HL-60 (cell line): ENCODE results near the gene NETO2.

Experiments
- GABPA ChIP-seq: IDR thresholded peaks from 2 replicates; pipeline ENCODE4 v1.6.1; 2012; ENCODE audit warnings: low read depth
- SPI1 ChIP-seq: IDR thresholded peaks from 2 replicates; pipeline ENCODE4 v1.6.1; 2012; ENCODE audit warnings: low read depth, mild to moderate bottlenecking, borderline replicate concordance
- TF ChIP-seq, protein P1 (sequence below): IDR thresholded peaks from 2 replicates; pipeline ENCODE4 v1.6.1; 2012; ENCODE audit warnings: low read depth; ENCODE audit not compliant: insufficient replicate concordance
- TF ChIP-seq, protein P2 (sequence below): IDR thresholded peaks from one replicate; pipeline ENCODE4 v1.5.1; 2011; ENCODE audit warnings: low read length, control low read depth, inconsistent platforms; ENCODE audit not compliant: insufficient read depth

DNA sequence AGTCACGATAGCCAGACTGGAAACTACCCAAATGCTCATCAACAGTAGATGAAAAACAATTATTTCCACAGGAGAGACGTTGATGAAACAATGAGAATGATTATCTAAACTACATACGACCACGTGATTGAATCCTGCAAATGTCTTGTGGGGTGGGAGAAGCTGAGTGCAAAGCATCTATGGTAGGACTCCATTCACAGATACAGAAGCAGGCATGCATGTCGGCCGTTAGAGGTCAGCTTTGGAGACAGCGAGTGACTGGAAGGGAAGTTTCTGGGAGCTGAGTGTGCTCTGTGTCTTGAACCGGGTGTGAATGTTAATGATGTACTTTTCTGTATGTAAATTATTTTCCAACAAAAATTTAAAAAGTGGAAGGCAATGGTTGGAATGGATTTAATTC lies 98.7 kb downstream of the NETO2 start:
- TF ChIP-seq, protein P1, sequence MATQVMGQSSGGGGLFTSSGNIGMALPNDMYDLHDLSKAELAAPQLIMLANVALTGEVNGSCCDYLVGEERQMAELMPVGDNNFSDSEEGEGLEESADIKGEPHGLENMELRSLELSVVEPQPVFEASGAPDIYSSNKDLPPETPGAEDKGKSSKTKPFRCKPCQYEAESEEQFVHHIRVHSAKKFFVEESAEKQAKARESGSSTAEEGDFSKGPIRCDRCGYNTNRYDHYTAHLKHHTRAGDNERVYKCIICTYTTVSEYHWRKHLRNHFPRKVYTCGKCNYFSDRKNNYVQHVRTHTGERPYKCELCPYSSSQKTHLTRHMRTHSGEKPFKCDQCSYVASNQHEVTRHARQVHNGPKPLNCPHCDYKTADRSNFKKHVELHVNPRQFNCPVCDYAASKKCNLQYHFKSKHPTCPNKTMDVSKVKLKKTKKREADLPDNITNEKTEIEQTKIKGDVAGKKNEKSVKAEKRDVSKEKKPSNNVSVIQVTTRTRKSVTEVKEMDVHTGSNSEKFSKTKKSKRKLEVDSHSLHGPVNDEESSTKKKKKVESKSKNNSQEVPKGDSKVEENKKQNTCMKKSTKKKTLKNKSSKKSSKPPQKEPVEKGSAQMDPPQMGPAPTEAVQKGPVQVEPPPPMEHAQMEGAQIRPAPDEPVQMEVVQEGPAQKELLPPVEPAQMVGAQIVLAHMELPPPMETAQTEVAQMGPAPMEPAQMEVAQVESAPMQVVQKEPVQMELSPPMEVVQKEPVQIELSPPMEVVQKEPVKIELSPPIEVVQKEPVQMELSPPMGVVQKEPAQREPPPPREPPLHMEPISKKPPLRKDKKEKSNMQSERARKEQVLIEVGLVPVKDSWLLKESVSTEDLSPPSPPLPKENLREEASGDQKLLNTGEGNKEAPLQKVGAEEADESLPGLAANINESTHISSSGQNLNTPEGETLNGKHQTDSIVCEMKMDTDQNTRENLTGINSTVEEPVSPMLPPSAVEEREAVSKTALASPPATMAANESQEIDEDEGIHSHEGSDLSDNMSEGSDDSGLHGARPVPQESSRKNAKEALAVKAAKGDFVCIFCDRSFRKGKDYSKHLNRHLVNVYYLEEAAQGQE, result no peak
- TF ChIP-seq, protein P2, sequence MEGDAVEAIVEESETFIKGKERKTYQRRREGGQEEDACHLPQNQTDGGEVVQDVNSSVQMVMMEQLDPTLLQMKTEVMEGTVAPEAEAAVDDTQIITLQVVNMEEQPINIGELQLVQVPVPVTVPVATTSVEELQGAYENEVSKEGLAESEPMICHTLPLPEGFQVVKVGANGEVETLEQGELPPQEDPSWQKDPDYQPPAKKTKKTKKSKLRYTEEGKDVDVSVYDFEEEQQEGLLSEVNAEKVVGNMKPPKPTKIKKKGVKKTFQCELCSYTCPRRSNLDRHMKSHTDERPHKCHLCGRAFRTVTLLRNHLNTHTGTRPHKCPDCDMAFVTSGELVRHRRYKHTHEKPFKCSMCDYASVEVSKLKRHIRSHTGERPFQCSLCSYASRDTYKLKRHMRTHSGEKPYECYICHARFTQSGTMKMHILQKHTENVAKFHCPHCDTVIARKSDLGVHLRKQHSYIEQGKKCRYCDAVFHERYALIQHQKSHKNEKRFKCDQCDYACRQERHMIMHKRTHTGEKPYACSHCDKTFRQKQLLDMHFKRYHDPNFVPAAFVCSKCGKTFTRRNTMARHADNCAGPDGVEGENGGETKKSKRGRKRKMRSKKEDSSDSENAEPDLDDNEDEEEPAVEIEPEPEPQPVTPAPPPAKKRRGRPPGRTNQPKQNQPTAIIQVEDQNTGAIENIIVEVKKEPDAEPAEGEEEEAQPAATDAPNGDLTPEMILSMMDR, result no peak
- TF ChIP-seq GABPA, result no peak
- no peak for TF ChIP-seq SPI1
